A673 (cell line): ENCODE results near the gene RPS6KA2.

Source experiments
- CTCF ChIP-seq: fragments of 300-800, 200-600 bp; sonication (generic); conservative IDR thresholded peaks from 2 replicates; pipeline ENCODE4 v1.5.1; 2017; ENCODE audit warnings: low read depth, mild to moderate bottlenecking, antibody characterized with exemption, low read length, moderate library complexity, mixed read lengths
- EZH2 ChIP-seq: fragments of 200-600 bp; sonication (generic); IDR thresholded peaks from 2 replicates; pipeline ENCODE4 v1.6.1; 2017; ENCODE audit warnings: borderline replicate concordance, low read depth, mild to moderate bottlenecking, mixed read lengths, antibody characterized with exemption, low read length; ENCODE audit not compliant: poor library complexity, severe bottlenecking

- no peak for TF ChIP-seq CTCF
- no peak for TF ChIP-seq EZH2
Measured at GRCh38 chr6:166636934-166637333, 9.9 kb upstream of the RPS6KA2 start.
